GM18861 (cell line): Measurements from ENCODE around the gene KDR.

Source experiments
- ATAC-seq: cut with Tn5 transposase; IDR thresholded peaks from one replicate; pipeline ENCODE4 v1.9.1; 2021; ENCODE audit not compliant: unreplicated experiment

KDR gene

DNA sequence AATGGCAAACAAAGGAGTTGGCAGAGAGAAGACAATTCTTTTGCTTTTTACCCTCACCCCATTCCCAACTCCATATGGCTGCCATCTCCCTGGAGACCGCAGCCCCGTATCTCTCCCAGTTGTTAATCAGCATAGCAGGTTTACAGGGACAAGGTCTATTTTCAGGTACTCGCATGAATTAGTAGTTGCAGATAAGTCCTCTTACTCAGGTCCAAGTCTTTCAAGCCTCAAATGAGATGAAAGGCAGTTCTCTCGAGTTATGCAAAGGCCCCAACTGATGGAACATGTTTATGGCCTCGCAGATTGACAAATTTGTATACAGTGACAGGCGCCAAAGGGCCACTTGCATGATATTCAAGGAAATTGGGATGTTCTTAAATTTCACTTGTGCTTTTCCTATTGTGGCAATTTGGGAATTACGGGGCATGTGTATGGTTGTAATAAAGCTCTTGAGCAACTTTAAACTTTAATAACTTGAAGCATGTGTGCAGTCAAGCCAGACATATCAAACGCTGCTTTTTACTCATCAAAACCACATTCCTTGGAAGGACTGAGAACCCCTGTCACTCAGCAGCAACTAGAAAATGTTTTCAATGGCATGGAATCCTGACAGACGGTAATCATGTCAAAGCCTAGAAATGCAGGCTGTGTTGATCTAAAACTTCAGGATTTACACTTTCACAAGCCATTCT is 45.1 kb downstream of the KDR start:
- ATAC-seq: no peak

DNA sequence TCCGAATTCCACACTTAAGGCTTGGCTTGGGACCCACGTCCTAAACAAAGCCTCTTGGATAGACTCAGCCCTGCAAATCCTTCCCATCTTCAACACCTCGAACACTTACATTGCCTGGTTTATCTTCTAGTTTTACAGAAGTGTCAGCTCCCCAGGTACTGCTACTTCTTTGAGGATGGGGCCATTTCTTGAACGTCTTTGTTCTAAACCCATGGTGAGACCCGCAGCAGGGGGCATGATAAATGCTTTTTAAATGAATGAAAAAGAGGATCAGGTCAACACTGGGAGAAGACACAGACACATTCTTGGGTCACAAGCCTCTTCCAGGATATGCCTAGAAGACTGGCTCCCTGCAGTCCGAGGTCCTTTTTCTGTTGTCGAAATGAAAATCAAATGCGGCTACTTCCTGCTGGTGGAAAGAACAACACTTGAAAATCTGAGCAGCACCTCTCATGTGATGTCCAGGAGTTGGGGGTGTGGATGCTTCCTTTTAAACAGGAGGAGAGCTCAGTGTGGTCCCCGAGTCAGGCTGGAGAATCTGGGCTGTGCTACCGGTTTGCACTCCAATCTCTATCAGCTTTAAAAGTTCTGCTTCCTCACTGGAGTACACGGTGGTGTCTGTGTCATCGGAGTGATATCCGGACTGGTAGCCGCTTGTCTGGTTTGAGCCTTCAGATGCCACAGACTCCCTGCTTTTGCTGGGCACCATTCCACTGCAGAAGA is 45.8 kb downstream of the KDR start:
- no peak for ATAC-seq

DNA sequence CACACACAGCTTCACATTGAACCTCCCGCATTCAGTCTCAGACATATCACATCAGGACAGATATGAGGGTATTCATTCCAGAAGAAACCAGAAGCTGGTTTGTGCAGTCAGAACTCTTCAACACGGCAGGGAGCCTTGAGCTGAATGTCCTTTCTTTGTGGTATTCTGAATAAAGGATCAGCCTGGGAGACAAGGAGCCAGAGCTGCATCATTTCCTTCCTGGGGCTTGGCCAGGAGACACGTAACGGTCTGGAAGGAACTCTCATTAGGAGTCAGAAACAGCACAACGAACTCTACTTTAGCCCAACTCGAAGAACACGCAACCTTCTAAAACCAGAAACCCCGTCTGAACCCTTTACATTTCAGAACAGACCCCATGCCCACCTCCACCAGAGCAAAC is 46.4 kb downstream of the KDR start:
- no peak for ATAC-seq

DNA sequence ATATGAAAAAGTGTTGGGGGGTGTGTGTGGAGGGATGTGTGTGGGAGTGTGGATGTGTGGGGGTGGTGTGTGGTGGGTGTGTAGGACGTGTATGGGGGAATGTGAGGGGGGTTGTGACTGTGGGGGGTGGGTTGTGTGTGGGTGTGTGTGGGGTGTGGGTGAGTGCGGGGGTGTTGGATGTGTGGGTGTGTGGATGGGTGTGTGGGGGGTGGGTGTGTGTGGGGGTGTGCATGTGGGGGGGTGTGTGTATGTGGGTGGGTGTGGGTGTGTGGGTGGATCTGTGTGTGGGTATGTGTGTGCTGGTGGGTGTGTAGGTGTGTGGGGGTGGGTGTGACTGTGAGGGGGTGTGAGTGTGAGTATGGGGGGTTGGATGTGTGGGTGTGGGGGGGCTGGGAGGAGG is 47.8 kb downstream of the KDR start:
- no peak for ATAC-seq

DNA sequence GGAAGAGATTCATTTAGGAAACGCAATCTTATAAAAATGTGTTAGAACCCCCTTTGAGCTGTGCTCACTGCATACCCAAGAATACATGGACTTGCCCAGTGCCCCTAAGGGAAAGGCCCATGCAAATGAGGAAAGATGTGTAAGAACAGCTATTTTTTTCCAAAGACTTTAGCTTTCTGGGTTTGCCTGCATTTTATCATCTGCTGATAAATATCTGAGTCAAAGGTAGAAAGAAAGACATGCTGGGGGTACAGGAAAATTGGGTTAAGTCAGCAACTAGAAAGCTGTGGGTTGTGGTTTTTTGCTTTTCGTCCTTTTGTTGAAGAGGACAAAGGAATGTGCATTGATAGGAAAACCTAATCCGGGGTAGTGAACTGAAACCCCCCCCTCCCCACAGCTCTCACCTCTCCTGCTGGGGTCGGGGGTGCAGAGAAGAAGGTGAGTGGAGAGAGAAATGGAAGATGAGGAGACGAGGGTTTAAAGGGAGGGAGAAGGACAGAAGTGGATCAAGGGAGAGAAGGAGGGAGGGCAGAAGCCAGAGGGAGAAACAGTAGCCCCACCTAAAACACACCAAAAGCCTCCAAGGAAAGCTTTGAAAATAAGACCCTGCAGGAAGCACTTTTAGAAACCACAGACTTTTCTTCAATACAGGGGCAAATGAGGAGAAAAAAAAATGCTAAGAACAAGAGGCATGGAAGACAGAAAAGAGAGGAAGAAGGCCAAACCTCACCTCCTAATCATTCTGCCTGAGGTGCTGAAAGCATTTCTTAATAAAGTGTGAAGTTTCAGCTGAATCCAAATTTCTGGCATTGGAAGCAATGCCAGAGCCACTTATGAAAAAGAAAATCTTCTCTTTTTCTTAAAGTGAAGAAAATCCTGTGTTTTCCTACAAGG is 49.3 kb downstream of the KDR start:
- ATAC-seq: no peak

DNA sequence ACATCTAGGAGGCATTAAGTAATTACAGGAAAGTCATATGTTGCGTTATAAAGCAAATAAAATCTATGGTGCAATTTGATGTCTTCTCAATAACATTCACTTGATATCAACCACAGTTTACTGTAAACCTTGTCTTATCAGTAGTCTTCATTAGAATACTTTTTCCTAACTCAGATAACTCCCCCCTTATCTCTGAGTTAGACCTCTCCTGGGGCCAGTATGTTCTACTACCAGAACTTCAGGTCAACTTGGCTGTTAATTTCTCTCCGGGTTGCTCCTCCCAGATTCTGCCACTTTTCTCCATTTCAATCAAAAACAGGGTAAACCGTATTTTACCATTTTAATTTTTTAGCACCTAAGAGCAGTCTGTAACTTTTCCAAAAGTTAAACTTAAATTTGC is 50.0 kb downstream of the KDR start:
- no peak for ATAC-seq

GRCh38 chr4:55074386-55074785 is 51.0 kb downstream of the KDR start:
- ATAC-seq: no peak

DNA sequence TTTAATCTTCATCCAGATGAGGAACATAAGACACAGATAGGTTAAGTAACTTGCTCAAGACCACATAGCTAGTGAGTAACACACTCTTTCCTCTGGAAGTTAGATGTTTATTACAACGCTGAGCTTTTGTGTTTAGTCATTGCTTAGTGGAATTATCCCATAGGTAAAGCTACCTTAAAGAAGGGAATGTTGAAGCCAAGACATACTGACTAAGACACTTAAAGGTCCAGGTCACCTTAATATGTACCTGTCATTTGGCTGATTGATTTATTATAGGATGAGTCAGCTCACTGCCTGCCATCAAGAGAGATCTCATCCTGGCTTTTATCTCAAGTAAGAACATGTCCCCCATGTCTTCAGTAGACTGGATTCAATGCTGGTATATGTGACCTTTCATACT is 53.4 kb downstream of the KDR start:
- no peak for ATAC-seq

DNA sequence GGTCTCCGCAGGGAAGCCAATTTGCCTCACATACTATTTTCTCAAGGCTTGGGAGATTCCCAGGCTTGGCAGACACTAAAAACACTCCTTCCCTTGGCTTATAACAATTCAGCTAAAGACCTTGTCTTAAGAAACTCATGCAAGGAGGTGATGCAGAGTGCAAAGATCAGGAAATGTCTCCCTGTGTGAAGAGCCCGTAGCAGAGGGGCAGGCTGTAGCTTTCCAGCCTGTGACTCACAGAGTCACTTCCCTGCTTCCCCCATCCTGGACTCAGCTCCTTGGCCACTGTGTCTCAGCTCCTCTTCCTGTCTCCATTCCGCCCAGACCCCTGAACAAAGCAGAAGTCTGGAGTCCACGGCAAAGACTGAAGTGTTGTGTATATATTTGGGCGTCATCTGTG is 56.1 kb downstream of the KDR start:
- ATAC-seq: no peak

DNA sequence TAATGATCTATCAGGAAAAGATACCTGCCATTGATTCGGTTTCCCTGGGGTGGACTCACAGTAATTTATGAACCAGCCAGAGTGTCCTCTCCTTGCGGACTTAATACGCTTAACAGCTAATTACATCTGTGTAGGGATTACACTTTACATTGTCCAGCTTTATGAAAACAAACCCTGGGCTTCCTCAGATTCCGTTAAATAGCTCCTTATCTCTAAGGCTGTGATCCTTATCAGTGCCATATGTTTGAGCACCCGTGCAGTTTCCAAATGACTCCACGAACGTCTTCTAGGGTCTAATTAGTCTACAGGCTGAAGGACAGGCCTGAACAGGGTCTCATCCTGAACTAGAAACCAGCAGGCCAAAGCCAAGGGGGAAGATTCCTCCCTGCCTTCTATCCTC is 56.9 kb downstream of the KDR start:
- ATAC-seq: no peak

DNA sequence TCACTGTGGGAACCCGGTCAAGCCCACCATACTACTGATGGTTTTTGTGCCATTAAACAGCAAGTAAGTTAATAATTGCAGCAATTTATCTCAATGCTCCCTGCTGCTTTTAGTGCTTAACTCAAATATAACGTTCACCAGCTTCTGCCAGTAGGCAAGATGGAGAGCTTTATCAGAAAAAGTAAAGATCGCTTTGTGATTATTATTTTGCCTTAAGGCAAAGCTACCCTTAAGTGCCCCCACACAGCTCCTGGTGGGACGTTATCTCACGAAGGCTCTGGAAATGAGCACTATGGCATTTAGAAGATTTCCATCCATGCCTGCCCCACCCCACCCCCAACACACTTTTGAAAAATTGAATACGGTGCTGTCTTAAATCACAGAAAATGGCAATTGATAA is 59.4 kb downstream of the KDR start:
- ATAC-seq: no peak

DNA sequence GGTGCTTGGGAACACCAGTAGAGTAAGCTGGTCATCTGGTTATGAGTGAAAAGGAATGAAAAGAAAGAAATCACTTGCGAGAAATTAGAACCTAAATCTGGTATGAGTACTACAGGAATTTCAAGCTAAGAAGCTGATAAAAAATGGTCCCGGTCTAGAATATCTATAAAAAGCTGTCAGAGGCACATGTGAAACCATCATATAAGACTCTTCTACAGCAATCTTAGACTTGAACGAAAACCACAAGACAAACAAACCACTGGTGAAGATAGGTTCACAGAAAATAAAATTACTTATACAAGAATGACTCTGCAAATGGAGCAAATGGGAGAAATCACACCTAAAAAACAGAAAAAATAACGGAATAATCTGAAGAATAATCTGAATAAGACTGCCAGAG is 69.9 kb downstream of the KDR start:
- ATAC-seq: no peak

GRCh38 chr4:55051532-55051931 is 73.9 kb downstream of the KDR start:
- no peak for ATAC-seq

DNA sequence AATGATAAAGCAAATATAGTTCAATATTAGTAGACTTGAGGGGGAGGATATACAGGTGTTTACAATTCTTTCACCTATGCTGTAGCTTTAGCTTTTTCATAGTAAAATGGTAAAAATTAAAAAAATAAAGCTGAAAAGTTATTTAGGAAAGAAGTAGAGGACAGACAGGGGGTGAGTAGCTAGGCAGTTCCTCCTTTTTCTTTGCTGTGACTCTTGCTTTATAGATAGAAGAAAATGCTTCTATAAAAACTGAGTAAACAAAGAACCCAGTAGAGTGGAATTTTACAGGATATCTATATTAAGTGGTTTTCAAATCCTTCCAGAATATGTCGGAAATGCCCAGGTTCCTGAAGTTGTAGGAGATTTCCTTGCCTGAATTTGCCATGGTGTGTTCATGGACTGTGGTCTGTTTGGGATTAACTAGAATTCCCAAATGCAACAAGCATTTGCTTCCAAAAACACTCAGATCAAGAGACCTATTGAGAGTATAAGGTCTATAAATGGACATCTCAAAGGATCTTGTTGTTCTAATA is 74.9 kb downstream of the KDR start:
- ATAC-seq: no peak

DNA sequence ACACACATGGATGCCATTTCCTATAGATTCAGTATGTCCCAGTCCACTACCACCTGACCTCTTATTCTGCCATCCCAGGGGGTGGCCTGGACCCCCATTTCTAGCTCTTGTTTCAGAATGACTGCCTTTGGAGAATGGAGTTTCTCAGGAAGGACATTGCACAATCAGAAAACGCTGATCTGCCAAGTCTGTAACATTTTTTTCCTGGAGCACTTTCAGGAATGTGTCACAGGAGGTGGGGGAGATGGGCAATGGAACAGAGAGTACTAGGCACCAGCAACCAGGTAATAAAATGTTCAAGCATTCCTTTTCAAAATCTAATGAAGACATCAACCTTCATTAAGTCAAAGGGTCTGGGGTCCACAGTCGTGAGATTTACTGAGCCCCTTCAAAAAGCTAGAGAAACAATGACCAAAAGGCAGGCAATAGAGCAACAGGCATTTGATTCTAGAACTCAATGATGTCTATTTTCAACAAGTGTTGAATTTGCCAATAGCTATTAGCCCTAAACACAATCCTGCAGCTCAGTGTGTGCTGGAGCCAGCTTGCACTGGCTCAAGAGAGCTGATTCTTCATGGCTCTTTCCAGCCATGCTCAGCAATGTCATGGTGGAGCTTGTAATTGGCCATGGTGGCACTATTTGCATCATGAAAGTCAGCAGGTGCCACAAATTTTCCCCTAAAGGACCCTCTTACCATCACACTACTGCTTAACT is 87.1 kb downstream of the KDR start:
- ATAC-seq: no peak

DNA sequence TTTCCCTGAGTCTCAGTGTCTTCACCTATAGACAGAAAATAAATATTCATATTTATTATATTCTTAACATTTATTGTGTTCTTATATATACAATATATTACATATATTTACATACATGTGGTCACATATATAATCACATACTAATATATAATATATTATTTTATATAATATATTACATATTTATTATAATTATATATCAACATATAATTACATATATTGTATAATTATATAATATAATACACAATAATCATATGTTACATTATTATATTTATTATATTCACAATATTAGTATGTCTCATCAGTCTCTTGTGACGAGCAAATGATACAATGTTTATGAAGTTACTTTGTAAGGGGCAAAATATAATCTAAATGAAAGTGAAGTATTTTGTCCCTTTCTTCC is 87.7 kb downstream of the KDR start:
- no peak for ATAC-seq

GRCh38 chr4:55036405-55036804 is 89.0 kb downstream of the KDR start:
- ATAC-seq: no peak

- no peak for ATAC-seq
Observed at GRCh38 chr4:55035892-55036291, 89.5 kb downstream of the KDR start.

- no peak for ATAC-seq
Observed at GRCh38 chr4:55033296-55033695, 92.1 kb downstream of the KDR start.

- ATAC-seq: no peak
Observed at GRCh38 chr4:55032788-55033187, 92.6 kb downstream of the KDR start.

DNA sequence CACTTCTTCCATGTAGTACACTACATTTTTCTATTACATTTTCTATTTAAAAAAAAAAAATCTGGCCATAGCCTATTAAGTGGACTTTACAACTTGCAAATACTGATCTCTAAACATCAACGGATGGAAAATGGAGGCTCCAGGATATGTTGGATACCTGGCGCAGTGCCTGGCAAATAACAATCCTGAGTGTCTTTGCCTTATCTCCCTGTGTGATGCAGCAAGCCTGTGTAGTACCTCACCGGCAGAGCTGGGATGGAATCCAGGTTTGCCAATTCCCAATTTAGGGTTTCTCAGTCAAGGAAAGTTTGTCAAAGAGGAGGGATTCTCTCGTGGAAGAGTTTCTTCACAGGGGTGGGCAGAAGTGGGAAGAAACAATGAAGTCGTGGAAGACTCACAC is 93.2 kb downstream of the KDR start:
- ATAC-seq: no peak
